Measurements from ENCODE around the gene FBXL20. TPM values are rescaled to one million over a fixed set of nuclear protein-coding genes. Genes with fewer than 3 reads are reported as not detected.
A peak's percentile ranks its signal among the peaks of the same experiment; 100 is the strongest.
"Not testable (repeated sequence)": the region's sequence is repeated elsewhere in the genome, so short reads cannot be mapped to it uniquely, and the experiment has no call there.

Gene FBXL20
- total and polyA plus RNA-seq, 11 donors = 3.1 to 21.9 (median 12.2) TPM

GRCh38 chr17:39352511-39352910, 48.9 kb downstream of the FBXL20 start:
- peak in 1 of 4 donors; percentile 41 for ATAC-seq

GRCh38 chr17:39351508-39351907, 49.9 kb downstream of the FBXL20 start:
- TF ChIP-seq POLR2A (IDR thresholded peaks at IDR 0.05) (no peak), CTCF (IDR thresholded peaks at IDR 0.05) (no peak)
- H3K36me3 ChIP-seq = no peaks in the 10 kb centered on the region
- ATAC-seq = no peak
- no peak overlapping the region for H3K27ac ChIP-seq
- intact Hi-C loops (cut with DNase I) = no loop called here
- no peaks in the 10 kb centered on the region for H3K27me3 ChIP-seq
- no peaks in the 10 kb centered on the region for H3K9me3 ChIP-seq
- DNase-seq = no peak
- no peak overlapping the region for H3K4me3 ChIP-seq
- H3K4me1 ChIP-seq = peaks cover 0 to 23% (median 14%) of the 10 kb centered on the region in 12 donors

More at GRCh38 chr17:39352511-39352910, 48.9 kb downstream of the FBXL20 start:
- Histone ChIP-seq H3K4me1 (peaks cover 0 to 23% (median 14%) of the 10 kb centered on the region in 12 donors), H3K36me3 (no peaks in the 10 kb centered on the region), H3K9me3 (no peaks in the 10 kb centered on the region), H3K27me3 (no peaks in the 10 kb centered on the region), H3K4me3 (no peak overlapping the region), H3K27ac (peak overlapping the region in 2 of 12 donors; percentile 4 to 29)
- 59 to 71% (median 64%) methylated on average over 4 of the region's 4 CpGs for WGBS, 4 donors
- intact Hi-C loops (cut with DNase I) = no loop called here
- TF ChIP-seq CTCF (IDR thresholded peaks at IDR 0.05) = peak in 6 of 12 donors; percentile 10 to 39 (median 28)
- no peak for TF ChIP-seq POLR2A (IDR thresholded peaks at IDR 0.05)
- no peak for DNase-seq

- no peak for ATAC-seq
- no peaks in the 10 kb centered on the region for H3K27me3 ChIP-seq
- intact Hi-C loops (cut with DNase I) = no loop called here
- no peaks in the 10 kb centered on the region for H3K9me3 ChIP-seq
- H3K27ac ChIP-seq = no peak overlapping the region
- TF ChIP-seq POLR2A (IDR thresholded peaks at IDR 0.05) = no peak
- H3K36me3 ChIP-seq = no peaks in the 10 kb centered on the region
- no peak for DNase-seq
- WGBS, 4 donors = 77 to 99% (median 95%) methylated on average over 3 of the region's 3 CpGs
- peaks cover 0 to 23% (median 14%) of the 10 kb centered on the region in 12 donors for H3K4me1 ChIP-seq
- no peak overlapping the region for H3K4me3 ChIP-seq
Observed at GRCh38 chr17:39349246-39349645, 52.2 kb downstream of the FBXL20 start.

GRCh38 chr17:39346863-39347262, 54.6 kb downstream of the FBXL20 start:
- ATAC-seq; H3K9me3 ChIP-seq; DNase-seq; H3K4me1 ChIP-seq; H3K27ac ChIP-seq; H3K4me3 ChIP-seq; H3K27me3 ChIP-seq; intact Hi-C loops (cut with DNase I): not testable (repeated sequence)
- H3K36me3 ChIP-seq = peaks cover 0 to 12% (median 2%) of the 10 kb centered on the region in 9 donors
- WGBS, 4 donors = 93 to 99% (median 97%) methylated on average over 4 to 5 of the region's 5 CpGs

GRCh38 chr17:39341541-39341940, 59.9 kb downstream of the FBXL20 start:
- intact Hi-C loops (cut with DNase I) = no loop called here
- Histone ChIP-seq H3K27me3 (no peaks in the 10 kb centered on the region), H3K9me3 (no peaks in the 10 kb centered on the region), H3K4me1 (peaks cover 0 to 24% (median 9%) of the 10 kb centered on the region in 12 donors), H3K27ac (no peak overlapping the region), H3K4me3 (no peak overlapping the region), H3K36me3 (peaks cover 0 to 26% (median 10%) of the 10 kb centered on the region in 9 donors)
- ATAC-seq (peak in 1 of 4 donors; percentile 22), DNase-seq (no peak)
- TF ChIP-seq CTCF (IDR thresholded peaks at IDR 0.05) (no peak), POLR2A (IDR thresholded peaks at IDR 0.05) (no peak)
- WGBS, 4 donors = 89 to 93% (median 91%) methylated on average over 3 of the region's 3 CpGs
